Activated gamma-delta T cell treated with Interleukin-2 at 50 U/mL for 16 hours (primary cell): ENCODE data around the gene NAPSA.
A peak's percentile ranks its signal among the peaks of the same experiment; 100 is the strongest.
"Not testable (repeated sequence)": the region's sequence is repeated elsewhere in the genome, so short reads cannot be mapped to it uniquely, and the experiment has no call there.

ENCODE experiments used
- DNase-seq: peaks from one replicate; pipeline ENCODE4 v3.0.0-alpha.2; 2020

Gene NAPSA

GRCh38 chr19:50358483-50359327 lies 6.7 kb downstream of the NAPSA start:
- DNase-seq = peak; percentile 72

GRCh38 chr19:50357178-50358100 lies 8.0 kb downstream of the NAPSA start:
- DNase-seq = peak; percentile 86

DNA sequence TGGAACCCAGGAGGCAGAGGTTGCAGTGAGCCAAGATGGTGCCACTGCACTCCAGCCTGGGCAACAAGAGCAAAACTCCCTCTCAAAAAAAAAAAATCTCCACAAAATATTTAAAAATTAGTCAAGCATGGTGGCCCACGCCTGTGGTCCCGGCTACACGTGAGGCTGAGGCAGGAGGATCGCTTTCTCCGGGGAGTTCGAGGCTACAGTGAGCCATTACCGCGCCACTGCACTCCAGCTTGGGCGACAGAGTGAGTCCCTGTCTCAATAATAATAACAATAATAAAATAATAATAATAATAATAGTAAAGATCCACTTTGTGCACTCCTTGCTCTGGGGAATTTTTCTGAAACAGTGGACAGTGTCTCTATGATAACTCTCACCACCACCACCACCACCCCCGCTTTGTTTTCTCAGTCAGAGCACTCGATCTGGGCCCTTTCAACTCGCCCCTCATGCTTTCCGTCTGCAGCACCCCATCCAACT lies 8.7 kb downstream of the NAPSA start:
- no peak for DNase-seq

- not testable (repeated sequence) for DNase-seq
Measured at GRCh38 chr19:50353487-50353880, 12.0 kb downstream of the NAPSA start.

DNA sequence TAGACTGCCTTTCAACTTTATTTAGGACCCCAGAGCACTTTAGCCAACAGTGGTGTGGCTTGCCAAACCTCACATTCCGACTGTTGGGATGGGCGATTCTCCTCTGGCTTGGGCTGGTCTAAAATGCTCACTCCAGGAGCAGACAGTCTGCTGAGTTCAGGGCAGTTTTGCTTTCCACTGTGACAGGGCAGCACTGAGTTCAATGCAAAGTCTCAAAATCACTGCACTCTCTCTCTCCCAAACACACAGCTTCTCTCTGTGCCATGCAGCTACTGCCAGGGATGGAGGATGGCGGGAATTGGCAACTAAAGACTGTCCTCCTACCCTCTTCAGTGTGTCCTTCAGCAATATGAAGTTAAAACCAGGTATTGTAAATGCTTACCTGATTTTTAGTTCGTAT lies 13.2 kb downstream of the NAPSA start:
- DNase-seq = no peak

DNA sequence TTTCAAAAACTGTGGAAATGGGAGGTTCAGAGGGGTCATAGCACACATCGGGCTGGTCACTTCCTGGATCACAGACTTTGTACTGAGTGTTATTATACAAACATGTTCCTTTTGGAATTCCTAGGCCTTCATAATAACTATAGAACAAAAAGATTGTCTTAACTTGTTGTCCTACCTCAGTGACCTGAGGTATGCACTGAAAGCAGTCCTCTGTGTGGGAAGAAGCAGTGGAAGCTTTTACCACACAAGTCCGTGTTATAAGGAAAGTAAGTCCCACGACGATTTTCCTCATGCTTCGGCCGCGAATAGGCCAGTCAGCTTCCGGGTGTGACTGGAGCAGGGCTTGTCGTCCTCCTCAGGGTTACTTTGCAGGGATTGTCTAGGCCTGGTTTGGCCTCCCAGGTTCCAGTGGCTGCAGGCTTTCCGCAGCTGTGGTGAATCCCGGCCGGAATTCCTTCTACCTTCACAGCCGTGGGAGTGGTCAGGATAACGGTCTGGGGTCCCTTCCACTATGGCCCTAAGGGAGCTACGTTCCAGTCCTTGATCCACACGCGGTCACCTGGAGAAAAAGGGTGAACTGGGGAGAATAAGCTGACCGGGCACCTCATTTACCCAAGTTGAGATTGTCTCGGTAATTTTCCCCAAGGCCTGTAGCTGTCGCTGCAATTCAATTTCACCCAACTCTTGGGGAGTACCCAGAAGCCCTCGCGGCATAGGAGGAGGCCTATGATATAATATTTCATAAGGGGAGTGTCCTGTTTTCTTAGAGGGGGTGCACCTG lies 16.0 kb downstream of the NAPSA start:
- DNase-seq = no peak

DNA sequence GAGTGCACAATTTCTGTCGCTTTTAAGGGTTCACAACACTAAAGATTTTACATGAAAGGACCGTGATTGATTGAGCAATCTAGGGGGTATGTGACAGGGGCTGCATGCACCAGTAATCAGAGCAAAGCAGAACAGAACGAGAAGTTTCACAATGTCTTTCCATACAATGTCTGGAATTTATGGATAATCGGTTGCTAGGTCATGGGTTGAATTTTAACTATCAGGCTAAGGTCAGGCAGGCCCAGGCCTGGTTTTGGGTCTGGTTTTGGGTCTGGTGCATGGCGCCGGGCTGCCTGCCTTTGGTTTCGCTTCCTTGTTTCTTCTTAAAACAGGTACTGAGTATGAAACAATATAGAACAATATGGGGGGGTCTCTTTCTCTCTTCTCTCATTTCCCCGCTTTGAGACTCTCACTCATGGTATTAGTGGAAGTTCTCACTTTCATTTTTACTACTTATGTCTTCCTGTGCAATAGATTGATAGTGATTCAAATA lies 18.3 kb downstream of the NAPSA start:
- not testable (repeated sequence) for DNase-seq

DNA sequence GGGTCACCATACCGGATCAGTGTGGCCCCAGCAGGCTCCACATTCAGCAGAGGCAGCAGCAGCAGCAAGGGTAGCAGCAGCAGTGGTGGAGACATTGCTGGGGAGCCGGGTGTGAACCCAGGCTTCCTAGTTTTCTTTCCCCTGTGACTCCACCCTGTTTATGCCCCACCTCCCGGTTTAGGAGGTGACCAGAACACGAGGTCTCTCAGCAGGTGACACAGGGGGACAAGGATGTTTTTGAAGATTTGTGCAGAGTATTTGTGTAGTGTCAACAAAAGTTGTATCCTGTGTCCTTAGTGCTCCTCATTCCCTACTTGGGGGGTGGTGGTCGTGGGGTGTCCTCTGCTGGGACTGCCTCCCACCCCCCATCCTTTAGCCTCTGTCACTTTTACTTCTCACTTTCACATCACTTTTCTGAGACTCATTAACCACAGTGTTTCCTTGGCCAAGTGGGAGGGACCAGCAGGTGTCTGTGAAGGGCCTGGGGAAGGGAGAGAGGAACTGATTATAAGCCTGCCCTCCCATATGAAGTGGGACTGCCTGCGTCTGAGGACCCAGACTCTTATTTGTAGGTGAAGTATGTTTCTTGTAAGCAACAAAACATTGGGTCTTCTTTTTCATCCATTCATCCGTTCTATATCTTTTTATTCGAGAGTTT lies 20.6 kb downstream of the NAPSA start:
- DNase-seq = no peak

DNA sequence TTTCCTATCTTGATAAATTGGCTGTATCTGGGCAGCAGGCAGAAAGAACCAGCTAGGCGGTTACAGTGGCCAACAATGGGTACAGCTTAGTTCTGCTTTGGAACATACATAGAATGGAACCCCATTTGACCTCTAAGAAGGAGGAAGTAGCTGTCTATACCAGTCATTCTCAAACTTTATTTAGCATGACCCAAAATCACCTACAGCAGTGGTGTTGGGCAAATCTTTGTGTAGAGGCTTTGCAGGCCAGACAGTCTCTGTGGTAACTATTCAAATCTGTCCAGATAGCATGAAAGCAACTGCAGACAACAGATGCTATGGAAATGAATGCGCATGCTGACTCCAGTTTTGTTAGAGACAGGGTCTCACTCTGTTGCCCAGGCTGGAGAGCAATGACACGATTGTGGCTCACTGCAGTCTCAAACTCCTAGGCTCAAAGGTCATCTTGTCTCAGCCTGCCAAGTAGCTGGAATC lies 24.3 kb downstream of the NAPSA start:
- DNase-seq = no peak

DNA sequence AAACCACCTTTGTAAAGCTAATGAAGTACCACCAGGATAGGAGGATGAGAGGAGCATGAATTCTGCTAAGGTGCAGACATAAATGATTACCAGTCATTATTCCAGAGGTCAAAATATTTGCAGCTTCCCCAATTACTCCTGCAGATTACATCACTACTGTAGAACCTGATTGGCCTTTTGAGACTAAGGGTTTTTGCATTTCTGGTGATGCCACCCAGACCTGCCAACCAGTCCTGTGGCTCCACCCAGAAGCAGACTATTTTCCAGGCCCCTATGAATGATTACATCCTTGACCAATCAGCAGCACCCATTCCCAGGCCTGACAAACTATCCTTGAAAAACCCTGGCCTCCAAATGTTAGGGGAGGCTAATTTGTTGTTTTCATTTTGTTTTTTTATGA lies 25.1 kb downstream of the NAPSA start:
- DNase-seq = no peak

GRCh38 chr19:50337031-50337430 lies 28.4 kb downstream of the NAPSA start:
- not testable (repeated sequence) for DNase-seq

GRCh38 chr19:50334741-50335421 lies 30.6 kb downstream of the NAPSA start:
- DNase-seq = no peak

- DNase-seq = peak; percentile 74
Measured at GRCh38 chr19:50333737-50334617, 31.5 kb downstream of the NAPSA start.

- peak; percentile 71 for DNase-seq
Measured at GRCh38 chr19:50333235-50333736, 32.2 kb downstream of the NAPSA start.

- DNase-seq = no peak
Measured at GRCh38 chr19:50332244-50333038, 33.0 kb downstream of the NAPSA start.

DNA sequence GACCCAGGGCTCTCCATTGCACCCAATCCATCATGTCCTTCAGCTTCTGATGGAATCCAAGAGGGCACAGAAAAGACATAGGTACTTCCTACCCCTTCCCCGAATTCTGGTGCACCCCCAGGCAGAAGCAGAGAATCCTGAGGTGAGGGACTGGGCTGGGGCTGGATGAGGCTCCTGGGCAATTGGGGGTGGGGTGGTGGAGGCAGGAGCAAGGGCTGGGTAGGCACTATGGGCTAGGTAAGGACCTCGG lies 33.5 kb downstream of the NAPSA start:
- DNase-seq = no peak

- DNase-seq = no peak
Measured at GRCh38 chr19:50331221-50331993, 34.0 kb downstream of the NAPSA start.

GRCh38 chr19:50330365-50331078 lies 34.9 kb downstream of the NAPSA start:
- DNase-seq = peak; percentile 67
